ENCODE measurements around the gene PANK1.

The PANK1 gene

GRCh38 chr10:89666138-89666537, 21.1 kb upstream of the PANK1 start:
- H3K4me3 ChIP-seq (ENCODE audit: low read depth, low read length) = no peak overlapping the region
- POLR2A ChIA-PET = no interaction called here
- CTCF ChIA-PET = interaction anchor here (1.1 kb wide), 1 partner anchor 10 kb away, joined by 4 read pairs; no protein-coding TSS in a partner anchor
- no peak for DNase-seq (ENCODE audit: low read depth, low spot score)
- no peak for TF ChIP-seq CTCF (IDR thresholded peaks at IDR 0.05; ENCODE audit: insufficient read depth, low read length, missing control alignments)

- POLR2A ChIA-PET = no interaction called here
- no peak for DNase-seq (ENCODE audit: low read depth, low spot score)
- no peak overlapping the region for H3K4me3 ChIP-seq (ENCODE audit: low read depth, low read length)
- CTCF ChIA-PET = interaction anchor here (1.1 kb wide), 1 partner anchor 11 kb away, joined by 4 read pairs; no protein-coding TSS in a partner anchor
- no peak for TF ChIP-seq CTCF (IDR thresholded peaks at IDR 0.05; ENCODE audit: insufficient read depth, low read length, missing control alignments)
These were observed 20.3 kb upstream of the PANK1 start for GRCh38 chr10:89665302-89665701.

GRCh38 chr10:89664203-89664602, 19.2 kb upstream of the PANK1 start:
- no peak for DNase-seq (ENCODE audit: low read depth, low spot score)
- no peak for TF ChIP-seq CTCF (IDR thresholded peaks at IDR 0.05; ENCODE audit: insufficient read depth, low read length, missing control alignments)
- POLR2A ChIA-PET = no interaction called here
- no peak overlapping the region for H3K4me3 ChIP-seq (ENCODE audit: low read depth, low read length)
- CTCF ChIA-PET = no interaction called here

- no peak for TF ChIP-seq CTCF (IDR thresholded peaks at IDR 0.05; ENCODE audit: insufficient read depth, low read length, missing control alignments)
- H3K4me3 ChIP-seq (ENCODE audit: low read depth, low read length) = no peak overlapping the region
- POLR2A ChIA-PET = no interaction called here
- CTCF ChIA-PET = interaction anchor here (0.6 to 1.5 kb wide), 2 partner anchors 9 to 20 kb away, joined by 3 to 4 read pairs; no protein-coding TSS in a partner anchor
- DNase-seq (ENCODE audit: low read depth, low spot score) = no peak
These were observed 18.1 kb upstream of the PANK1 start for GRCh38 chr10:89663144-89663543.

GRCh38 chr10:89662596-89662995, 17.6 kb upstream of the PANK1 start:
- no peak for DNase-seq (ENCODE audit: low read depth, low spot score)
- H3K4me3 ChIP-seq (ENCODE audit: low read depth, low read length) = no peak overlapping the region
- no peak for TF ChIP-seq CTCF (IDR thresholded peaks at IDR 0.05; ENCODE audit: insufficient read depth, low read length, missing control alignments)
- CTCF ChIA-PET = interaction anchor here (0.6 to 1.5 kb wide), 2 partner anchors 9 to 19 kb away, joined by 3 to 4 read pairs; no protein-coding TSS in a partner anchor
- POLR2A ChIA-PET = no interaction called here

GRCh38 chr10:89659143-89660131, 14.4 kb upstream of the PANK1 start:
- DNase-seq (ENCODE audit: low read depth, low spot score) = peak; percentile 70
- no peak for TF ChIP-seq CTCF (IDR thresholded peaks at IDR 0.05; ENCODE audit: insufficient read depth, low read length, missing control alignments)
- H3K4me3 ChIP-seq (ENCODE audit: low read depth, low read length) = no peak overlapping the region
- POLR2A ChIA-PET = interaction anchor here (1.0 to 1.5 kb wide), 2 partner anchors 15 to 42 kb away, joined by 3 to 11 read pairs; partner anchors contain the start of gene KIF20B
- CTCF ChIA-PET = interaction anchor here (1.0 to 1.6 kb wide), 4 partner anchors 10 to 42 kb away, joined by 3 to 4 read pairs (median 4); partner anchors contain the start of gene KIF20B

Measured in AG04449 (cell line).